ENCODE results near the gene ZNF14. TPM values are rescaled to one million over a fixed set of nuclear protein-coding genes. Genes with fewer than 3 reads are reported as not detected.

The ZNF14 gene
- total and polyA plus RNA-seq, 2 experiments from 2014 or later = 4.6 to 10.2 TPM

DNA sequence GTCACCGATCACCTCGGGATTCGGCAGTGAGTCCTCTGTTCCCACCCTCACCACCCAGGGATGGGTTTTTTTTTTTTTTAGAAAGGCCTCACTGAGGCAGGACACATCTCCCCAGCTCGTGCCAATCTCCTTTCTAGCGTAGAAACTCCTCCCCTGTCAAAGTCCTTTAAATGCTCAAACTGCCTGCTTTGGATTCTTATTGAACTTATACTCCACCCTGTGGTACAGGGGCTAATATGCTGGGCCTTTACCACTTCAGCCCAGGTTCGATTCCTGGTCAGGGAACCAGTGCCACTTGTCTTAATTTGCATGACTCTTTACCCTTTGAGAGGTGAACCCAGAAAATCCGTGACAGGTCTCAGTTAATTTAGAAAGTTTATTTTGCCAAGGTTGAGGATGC, 8.3 kb upstream of the ZNF14 start:
- H3K36me3 Mint-ChIP-seq (ENCODE audit: low read depth) = no peaks in the 10 kb centered on the region; the same call in 2 of the 3 replicates
- no peak overlapping the region for H3K4me3 Mint-ChIP-seq
- no peaks in the 10 kb centered on the region for H3F3A ChIP-seq (replicated peaks; ENCODE audit: low read depth)
- no peaks in the 10 kb centered on the region for H4K20me1 ChIP-seq (replicated peaks; ENCODE audit: insufficient read depth)
- H3K4me1 ChIP-seq (ENCODE audit: insufficient read depth) = no peaks in the 10 kb centered on the region
- H3K27me3 Mint-ChIP-seq (ENCODE audit: insufficient read depth, low read depth, poor library complexity) = peaks cover 11% of the 10 kb centered on the region
- H3K9me3 Mint-ChIP-seq = peaks cover 8% of the 10 kb centered on the region; the same call in 1 of the 3 replicates
- no peak overlapping the region for H3K4me2 ChIP-seq
- no peaks in the 10 kb centered on the region for H3K36me3 ChIP-seq (ENCODE audit: insufficient read depth)
- TF ChIP-seq EZH2 (IDR thresholded peaks at IDR 0.05; ENCODE audit: low read depth, unreplicated experiment) (no peak), NANOG (IDR thresholded peaks at IDR 0.05; ENCODE audit: borderline replicate concordance) (no peak), POLR2AphosphoS5 (IDR thresholded peaks at IDR 0.05; ENCODE audit: low read depth) (no peak), EZH2phosphoT487 (IDR thresholded peaks at IDR 0.05; ENCODE audit: unreplicated experiment) (no peak), ZNF331 (CRISPR knock-in tag; IDR thresholded peaks at IDR 0.05; ENCODE audit: low read depth) (no peak), CREB1 (CRISPR knock-in tag; IDR thresholded peaks at IDR 0.05; ENCODE audit: low read depth) (no peak), STAT1 (IDR thresholded peaks at IDR 0.05; ENCODE audit: unreplicated experiment) (no peak), JUNB (IDR thresholded peaks at IDR 0.05; ENCODE audit: unreplicated experiment) (no peak), ZNF114 (CRISPR knock-in tag; IDR thresholded peaks at IDR 0.05) (no peak)
- TF ChIP-seq, protein P1, sequence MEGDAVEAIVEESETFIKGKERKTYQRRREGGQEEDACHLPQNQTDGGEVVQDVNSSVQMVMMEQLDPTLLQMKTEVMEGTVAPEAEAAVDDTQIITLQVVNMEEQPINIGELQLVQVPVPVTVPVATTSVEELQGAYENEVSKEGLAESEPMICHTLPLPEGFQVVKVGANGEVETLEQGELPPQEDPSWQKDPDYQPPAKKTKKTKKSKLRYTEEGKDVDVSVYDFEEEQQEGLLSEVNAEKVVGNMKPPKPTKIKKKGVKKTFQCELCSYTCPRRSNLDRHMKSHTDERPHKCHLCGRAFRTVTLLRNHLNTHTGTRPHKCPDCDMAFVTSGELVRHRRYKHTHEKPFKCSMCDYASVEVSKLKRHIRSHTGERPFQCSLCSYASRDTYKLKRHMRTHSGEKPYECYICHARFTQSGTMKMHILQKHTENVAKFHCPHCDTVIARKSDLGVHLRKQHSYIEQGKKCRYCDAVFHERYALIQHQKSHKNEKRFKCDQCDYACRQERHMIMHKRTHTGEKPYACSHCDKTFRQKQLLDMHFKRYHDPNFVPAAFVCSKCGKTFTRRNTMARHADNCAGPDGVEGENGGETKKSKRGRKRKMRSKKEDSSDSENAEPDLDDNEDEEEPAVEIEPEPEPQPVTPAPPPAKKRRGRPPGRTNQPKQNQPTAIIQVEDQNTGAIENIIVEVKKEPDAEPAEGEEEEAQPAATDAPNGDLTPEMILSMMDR (conservative IDR thresholded peaks at IDR 0.05; ENCODE audit: low read depth in 2 of 2) = no peak
- TF ChIP-seq, protein P2, sequence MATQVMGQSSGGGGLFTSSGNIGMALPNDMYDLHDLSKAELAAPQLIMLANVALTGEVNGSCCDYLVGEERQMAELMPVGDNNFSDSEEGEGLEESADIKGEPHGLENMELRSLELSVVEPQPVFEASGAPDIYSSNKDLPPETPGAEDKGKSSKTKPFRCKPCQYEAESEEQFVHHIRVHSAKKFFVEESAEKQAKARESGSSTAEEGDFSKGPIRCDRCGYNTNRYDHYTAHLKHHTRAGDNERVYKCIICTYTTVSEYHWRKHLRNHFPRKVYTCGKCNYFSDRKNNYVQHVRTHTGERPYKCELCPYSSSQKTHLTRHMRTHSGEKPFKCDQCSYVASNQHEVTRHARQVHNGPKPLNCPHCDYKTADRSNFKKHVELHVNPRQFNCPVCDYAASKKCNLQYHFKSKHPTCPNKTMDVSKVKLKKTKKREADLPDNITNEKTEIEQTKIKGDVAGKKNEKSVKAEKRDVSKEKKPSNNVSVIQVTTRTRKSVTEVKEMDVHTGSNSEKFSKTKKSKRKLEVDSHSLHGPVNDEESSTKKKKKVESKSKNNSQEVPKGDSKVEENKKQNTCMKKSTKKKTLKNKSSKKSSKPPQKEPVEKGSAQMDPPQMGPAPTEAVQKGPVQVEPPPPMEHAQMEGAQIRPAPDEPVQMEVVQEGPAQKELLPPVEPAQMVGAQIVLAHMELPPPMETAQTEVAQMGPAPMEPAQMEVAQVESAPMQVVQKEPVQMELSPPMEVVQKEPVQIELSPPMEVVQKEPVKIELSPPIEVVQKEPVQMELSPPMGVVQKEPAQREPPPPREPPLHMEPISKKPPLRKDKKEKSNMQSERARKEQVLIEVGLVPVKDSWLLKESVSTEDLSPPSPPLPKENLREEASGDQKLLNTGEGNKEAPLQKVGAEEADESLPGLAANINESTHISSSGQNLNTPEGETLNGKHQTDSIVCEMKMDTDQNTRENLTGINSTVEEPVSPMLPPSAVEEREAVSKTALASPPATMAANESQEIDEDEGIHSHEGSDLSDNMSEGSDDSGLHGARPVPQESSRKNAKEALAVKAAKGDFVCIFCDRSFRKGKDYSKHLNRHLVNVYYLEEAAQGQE (IDR thresholded peaks at IDR 0.05; ENCODE audit: unreplicated experiment) = no peak
- TF ChIP-seq, protein P3, sequence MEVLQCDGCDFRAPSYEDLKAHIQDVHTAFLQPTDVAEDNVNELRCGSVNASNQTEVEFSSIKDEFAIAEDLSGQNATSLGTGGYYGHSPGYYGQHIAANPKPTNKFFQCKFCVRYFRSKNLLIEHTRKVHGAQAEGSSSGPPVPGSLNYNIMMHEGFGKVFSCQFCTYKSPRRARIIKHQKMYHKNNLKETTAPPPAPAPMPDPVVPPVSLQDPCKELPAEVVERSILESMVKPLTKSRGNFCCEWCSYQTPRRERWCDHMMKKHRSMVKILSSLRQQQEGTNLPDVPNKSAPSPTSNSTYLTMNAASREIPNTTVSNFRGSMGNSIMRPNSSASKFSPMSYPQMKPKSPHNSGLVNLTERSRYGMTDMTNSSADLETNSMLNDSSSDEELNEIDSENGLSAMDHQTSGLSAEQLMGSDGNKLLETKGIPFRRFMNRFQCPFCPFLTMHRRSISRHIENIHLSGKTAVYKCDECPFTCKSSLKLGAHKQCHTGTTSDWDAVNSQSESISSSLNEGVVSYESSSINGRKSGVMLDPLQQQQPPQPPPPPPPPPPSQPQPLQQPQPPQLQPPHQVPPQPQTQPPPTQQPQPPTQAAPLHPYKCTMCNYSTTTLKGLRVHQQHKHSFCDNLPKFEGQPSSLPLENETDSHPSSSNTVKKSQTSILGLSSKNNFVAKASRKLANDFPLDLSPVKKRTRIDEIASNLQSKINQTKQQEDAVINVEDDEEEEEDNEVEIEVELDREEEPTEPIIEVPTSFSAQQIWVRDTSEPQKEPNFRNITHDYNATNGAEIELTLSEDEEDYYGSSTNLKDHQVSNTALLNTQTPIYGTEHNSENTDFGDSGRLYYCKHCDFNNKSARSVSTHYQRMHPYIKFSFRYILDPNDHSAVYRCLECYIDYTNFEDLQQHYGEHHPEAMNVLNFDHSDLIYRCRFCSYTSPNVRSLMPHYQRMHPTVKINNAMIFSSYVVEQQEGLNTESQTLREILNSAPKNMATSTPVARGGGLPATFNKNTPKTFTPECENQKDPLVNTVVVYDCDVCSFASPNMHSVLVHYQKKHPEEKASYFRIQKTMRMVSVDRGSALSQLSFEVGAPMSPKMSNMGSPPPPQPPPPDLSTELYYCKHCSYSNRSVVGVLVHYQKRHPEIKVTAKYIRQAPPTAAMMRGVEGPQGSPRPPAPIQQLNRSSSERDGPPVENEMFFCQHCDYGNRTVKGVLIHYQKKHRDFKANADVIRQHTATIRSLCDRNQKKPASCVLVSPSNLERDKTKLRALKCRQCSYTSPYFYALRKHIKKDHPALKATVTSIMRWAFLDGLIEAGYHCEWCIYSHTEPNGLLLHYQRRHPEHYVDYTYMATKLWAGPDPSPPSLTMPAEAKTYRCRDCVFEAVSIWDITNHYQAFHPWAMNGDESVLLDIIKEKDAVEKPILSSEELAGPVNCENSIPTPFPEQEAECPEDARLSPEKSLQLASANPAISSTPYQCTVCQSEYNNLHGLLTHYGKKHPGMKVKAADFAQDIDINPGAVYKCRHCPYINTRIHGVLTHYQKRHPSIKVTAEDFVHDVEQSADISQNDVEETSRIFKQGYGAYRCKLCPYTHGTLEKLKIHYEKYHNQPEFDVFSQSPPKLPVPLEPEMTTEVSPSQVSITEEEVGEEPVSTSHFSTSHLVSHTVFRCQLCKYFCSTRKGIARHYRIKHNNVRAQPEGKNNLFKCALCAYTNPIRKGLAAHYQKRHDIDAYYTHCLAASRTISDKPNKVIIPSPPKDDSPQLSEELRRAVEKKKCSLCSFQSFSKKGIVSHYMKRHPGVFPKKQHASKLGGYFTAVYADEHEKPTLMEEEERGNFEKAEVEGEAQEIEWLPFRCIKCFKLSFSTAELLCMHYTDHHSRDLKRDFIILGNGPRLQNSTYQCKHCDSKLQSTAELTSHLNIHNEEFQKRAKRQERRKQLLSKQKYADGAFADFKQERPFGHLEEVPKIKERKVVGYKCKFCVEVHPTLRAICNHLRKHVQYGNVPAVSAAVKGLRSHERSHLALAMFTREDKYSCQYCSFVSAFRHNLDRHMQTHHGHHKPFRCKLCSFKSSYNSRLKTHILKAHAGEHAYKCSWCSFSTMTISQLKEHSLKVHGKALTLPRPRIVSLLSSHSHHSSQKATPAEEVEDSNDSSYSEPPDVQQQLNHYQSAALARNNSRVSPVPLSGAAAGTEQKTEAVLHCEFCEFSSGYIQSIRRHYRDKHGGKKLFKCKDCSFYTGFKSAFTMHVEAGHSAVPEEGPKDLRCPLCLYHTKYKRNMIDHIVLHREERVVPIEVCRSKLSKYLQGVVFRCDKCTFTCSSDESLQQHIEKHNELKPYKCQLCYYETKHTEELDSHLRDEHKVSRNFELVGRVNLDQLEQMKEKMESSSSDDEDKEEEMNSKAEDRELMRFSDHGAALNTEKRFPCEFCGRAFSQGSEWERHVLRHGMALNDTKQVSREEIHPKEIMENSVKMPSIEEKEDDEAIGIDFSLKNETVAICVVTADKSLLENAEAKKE (CRISPR knock-in tag; IDR thresholded peaks at IDR 0.05) = no peak
- TF ChIP-seq, protein P4, sequence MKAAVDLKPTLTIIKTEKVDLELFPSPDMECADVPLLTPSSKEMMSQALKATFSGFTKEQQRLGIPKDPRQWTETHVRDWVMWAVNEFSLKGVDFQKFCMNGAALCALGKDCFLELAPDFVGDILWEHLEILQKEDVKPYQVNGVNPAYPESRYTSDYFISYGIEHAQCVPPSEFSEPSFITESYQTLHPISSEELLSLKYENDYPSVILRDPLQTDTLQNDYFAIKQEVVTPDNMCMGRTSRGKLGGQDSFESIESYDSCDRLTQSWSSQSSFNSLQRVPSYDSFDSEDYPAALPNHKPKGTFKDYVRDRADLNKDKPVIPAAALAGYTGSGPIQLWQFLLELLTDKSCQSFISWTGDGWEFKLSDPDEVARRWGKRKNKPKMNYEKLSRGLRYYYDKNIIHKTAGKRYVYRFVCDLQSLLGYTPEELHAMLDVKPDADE (IDR thresholded peaks at IDR 0.05) = no peak
- H3K27me3 ChIP-seq (ENCODE audit: insufficient read depth) = no peaks in the 10 kb centered on the region
- H3K27ac Mint-ChIP-seq = no peak overlapping the region
- no peak overlapping the region for H3K4me3 ChIP-seq
- ATAC-seq (no peak), DNase-seq (ENCODE audit: low spot score) (no peak)
- H3K4me1 Mint-ChIP-seq = no peaks in the 10 kb centered on the region
- H3K27ac ChIP-seq (ENCODE audit: low read depth) = no peak overlapping the region
- no peak overlapping the region for H2AFZ ChIP-seq
- no peaks in the 10 kb centered on the region for H3K79me2 ChIP-seq (replicated peaks; ENCODE audit: insufficient read depth)
- H3K9me2 ChIP-seq (ENCODE audit: insufficient read depth) = 0 out of 2 replicates have a peak, but pooled peaks cover 2% of the 10 kb centered on the region

Measured in GM23338 (cell line).